NCI-H2227 treated with DMSO at 0.1 percent for 48 hours (cell line): ENCODE measurements around the gene AKIRIN2.
"Not testable (repeated sequence)": the region's sequence is repeated elsewhere in the genome, so short reads cannot be mapped to it uniquely, and the experiment has no call there.

Source experiments
- DNase-seq: peaks from one replicate; lab custom pipeline; 2025; lab: John Stamatoyannopoulos, UW

Gene AKIRIN2

DNA sequence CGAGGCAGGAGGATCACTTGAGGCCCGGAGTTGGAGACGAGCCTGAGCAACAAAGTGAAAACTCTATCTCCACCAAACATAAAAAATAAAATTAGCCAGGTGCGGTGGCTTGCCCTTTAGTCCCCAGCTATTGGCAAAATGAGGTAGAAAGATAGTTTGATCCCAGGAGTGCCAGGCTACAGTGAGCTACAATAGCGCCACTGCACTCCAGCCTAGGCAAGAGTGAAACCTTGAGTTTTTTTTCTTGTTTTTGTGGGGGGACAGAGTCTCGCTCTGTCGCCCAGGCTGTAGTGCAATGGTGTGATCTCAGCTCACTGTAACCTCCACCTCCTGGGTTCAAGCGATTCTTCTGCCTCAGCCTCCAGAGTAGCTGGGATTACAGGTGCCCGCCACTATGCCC is 14.1 kb downstream of the AKIRIN2 start:
- not testable (repeated sequence) for DNase-seq

DNA sequence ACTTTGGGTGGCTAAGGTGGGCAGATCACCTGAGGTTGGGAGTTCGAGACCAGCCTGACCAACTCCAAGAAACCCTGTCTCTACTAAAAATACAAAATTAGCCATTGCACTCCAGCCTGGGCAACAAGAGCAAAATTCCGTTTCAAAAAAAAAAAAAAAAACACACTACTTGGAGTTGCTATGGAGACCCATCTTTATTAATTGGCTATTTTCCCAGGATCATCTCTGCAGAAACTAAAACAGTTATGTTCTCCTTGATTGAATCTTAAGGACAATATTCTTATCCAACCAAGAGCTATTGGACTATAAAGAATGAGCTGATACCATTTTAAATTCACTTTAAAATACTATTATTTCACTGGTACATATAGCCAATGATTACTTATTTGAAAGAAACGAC is 14.7 kb downstream of the AKIRIN2 start:
- no peak for DNase-seq

GRCh38 chr6:87686636-87687205 is 15.3 kb downstream of the AKIRIN2 start:
- DNase-seq: not testable (repeated sequence)

DNA sequence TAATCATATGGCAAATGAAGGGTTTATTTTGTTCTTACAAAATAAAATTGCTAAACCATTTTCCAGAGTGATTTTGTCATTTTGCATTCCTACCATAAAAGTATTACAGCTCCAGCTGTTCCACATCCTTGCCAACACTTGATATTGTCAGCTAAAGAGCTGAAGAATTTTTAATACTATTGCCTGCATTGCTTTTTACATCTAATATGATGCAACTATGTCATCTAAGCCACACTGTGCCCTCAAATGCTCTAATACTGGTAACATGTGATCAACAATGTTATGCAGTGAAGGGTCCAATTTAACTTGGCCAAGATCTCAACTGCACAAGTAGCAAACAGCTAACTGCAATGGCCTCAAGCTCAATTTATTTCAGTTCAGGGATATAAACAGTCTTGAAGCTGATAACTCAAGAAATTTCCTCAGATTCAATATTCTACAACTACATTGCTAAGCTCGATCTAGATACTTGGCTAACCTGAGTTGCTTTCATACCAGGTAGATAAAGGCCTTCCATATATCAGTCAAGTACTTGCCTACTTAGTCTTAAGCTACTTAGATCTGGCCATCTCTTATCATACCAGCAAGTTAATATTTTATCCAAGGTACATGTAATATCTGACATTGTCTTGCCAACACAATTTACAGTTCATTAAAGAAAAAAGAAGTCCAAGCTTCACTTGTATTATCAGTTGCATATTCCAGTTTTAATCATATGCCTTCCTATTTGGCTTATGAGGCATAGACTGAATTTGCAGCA is 17.0 kb downstream of the AKIRIN2 start:
- DNase-seq: no peak

- no peak for DNase-seq
Observed at GRCh38 chr6:87683890-87684289, 18.1 kb downstream of the AKIRIN2 start.

DNA sequence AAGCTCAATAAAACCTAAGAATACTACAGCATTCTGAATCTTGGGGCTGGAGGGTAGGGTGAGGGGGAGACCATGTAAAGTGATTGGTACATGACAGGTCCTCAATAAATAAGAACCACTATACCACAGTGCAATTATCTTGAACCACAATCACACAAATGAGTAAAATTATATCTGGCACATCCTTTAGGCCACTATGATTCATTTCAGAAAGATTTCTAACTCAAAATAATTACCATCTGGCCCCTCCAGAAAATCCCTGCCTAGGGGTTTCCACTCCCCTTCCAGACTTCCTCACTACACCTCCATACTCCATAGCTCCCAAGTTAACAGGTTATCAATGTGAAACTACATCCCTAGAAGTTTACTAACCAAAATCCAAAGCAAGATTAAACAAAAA is 19.7 kb downstream of the AKIRIN2 start:
- DNase-seq: no peak

DNA sequence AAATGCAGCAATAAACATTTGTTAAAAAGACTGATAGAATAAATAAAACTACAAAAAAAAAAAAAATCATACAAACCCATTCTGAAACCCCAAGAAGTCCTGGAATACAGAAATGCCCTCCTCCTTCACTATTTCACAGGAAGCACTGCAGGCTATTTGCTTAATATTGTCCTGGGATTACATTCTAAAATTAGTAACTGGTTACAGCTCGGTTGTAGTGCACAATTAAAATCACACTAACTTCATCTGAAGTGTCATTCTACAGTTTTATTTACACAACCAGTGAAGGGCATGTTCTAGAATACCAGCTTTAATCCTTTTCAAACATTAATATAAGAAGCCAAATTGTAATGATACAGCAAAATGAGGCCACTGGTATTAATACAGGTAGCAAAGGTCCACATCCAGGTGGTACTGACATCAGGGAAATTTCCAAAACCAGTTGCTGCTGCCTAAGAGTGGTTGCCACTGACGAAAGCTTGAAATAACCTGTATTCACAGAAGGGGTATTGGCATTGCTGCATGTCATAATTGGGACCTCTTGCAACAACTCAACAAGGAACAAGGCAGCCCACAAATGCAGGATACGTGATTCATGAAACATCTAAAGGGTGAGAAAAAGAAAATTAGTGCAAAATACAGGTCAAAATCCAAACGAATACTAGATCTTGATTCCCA is 26.9 kb downstream of the AKIRIN2 start:
- DNase-seq: no peak

- no peak for DNase-seq
Observed at GRCh38 chr6:87674290-87674689, 27.7 kb downstream of the AKIRIN2 start.

DNA sequence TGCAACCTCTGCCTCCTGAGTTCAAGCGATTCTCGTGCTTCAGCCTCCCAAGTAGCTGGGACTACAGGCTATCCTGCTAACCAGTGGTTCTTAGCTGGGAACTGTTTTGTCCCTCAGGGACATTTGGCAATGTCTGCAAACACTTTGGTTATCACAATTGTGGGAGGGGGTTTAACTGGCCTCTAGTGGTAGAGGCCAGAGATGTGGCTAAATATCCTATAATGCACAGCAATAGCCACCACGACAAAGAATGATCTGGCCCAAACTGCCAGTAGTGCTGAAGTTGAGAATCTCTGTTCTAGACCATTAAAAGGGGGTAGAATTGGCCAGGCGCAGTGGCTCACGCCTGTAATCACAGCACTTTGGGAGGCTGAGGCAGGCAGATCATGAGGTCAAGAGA is 28.8 kb downstream of the AKIRIN2 start:
- no peak for DNase-seq

DNA sequence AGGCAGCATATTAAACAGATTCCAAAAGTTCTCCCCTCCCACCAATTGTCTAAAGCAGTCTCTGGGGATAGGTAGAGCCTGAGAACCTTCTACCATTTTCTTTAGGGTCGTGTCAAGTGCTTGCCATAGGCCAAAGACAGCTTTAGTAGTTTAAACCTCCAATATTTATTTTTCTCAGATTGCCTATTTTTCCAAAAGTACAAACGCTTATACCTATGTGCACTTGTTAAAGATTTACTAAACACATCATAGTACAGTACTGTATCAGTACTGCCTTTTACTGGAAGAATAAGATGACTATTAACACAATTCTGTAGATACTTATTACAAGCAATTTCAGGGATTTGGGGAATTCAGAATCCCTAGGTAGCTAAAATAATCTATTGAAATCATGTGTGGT is 29.4 kb downstream of the AKIRIN2 start:
- no peak for DNase-seq

GRCh38 chr6:87671555-87672029 is 30.4 kb downstream of the AKIRIN2 start:
- no peak for DNase-seq

DNA sequence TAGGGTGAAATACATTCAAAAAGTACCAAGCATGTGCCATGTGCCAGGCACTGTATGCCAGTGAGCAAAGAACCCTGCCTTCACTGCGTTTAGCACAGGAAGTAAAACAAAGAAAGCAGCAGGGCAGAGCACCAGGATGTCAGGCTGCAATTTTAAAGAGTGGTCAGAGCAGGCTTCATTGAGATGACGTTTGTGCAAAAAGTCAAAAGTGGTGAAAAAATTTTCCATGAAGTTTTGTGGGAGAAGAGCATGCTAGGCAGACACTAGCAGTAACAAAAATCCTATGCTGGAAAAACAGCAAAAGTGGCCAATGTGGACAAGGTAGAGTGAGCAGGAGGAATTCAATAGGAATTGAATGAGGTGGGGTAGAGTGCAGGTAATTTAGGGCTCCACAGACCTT is 31.3 kb downstream of the AKIRIN2 start:
- DNase-seq: no peak

DNA sequence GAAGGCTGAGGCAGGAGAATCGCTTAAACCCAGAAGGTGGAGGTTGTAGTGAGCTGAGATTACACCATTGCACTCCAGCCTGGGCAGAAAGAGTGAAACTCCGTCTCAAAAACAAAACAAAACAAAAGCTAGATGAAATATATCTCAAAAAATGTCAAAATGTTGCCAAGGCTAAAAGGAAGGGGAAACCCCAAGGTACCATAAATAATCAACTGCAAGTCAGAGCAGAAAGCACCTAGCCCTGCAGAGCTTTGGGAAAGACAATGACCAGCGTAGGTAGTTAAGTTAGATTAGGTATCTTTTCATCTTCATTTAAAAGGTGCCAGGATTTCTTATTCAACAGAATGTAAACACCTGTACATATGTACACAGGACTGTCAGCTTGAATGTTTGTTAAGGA is 33.0 kb downstream of the AKIRIN2 start:
- no peak for DNase-seq

DNA sequence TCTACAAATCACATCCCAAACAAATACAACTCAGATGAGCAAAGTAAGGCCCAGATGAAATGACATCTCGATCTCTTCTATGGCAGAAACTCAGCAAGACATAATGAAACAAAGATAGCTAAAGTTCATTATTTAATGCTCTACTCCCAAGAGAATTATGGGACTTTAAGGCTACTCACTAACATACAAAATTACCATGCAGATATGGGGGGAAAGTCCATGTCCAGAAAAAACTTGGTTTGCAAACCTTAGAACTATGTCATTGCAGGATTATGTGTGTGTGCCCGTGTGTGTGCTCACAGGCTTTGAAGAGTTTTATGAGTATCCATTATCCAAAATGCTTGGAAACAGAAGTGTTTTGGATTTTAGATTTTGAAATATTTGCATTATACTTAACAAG is 34.0 kb downstream of the AKIRIN2 start:
- no peak for DNase-seq

- DNase-seq: no peak
Observed at GRCh38 chr6:87667032-87667431, 35.0 kb downstream of the AKIRIN2 start.

DNA sequence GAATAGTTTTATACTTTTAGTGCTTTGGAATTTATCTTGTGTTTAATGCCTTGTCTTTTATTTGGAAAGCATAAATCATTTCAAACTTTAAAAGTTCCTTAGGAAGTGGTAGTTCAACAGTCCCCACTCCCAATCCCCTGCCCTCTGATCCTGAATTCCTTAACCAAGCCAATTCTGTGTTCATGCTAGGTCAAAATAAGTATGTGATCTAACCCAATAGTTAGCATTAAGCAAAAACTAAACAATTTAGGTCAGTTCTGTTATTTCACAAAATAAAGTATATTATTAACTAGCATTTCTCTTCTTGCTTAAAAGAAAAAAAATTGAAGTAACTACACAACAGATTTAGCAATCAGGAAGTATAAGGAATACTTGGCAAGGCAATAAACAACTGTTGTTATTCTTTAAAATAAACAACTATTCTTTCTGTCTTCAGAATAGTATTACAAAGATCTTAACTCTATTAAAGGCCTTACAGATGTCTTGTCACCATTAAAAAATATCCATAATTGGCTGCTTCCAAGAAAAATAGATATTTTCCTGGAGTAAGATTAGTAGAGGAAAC is 37.0 kb downstream of the AKIRIN2 start:
- DNase-seq: no peak

DNA sequence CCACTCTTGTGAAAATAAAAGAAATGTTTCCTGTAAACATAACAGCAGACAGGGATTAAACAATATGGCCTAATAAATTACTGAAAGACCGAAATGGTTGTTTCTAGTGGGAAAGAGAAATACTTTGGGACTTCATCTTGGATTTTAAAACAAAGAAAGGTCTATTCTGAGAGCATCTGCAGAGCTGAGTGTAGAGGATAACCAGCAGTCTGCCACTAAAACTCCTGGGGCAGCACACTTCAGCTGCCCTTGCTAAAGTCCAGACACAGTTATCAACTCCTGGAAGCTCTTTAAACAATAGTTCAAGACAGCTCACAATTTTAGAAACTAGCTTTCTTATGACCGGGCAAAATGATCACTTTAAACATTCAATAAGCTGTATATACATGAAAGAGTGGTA is 38.6 kb downstream of the AKIRIN2 start:
- no peak for DNase-seq

DNA sequence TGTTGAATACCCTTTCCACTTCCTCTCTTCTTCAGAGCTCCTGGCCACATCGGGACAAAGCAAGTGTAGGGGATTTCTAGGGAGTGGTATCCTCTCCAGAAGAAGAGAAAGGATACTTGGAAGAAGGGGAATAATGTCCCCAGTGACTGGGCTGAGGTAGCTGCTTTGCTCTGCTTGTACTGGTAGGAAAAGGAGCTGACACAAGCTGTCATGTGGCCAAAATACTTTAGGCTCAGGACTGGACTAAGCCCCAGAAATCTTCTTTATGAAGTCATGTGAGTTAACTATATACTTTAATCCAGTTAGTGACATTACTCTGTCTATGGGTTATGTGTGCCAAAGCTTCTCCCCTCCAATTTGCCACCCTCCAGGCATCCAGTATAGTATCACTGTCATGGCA is 40.5 kb downstream of the AKIRIN2 start:
- DNase-seq: no peak

DNA sequence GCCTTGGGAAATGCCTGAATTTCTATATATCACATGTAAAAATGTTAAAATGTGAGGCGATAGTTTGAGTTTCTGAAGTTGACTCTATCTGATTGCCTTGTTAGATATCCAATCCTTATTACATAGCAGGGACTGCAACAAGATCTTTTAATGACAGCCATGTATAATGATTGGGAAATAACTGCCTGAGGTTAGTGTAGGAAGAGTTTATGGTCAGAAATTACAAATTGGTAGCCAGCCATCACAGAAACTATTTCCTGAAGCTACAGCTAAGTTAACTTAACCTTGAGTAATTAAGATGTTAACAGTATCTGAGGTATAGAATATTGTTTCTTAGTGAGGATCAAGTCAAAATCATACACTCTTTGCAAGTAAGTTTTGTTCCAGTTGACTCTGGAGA is 41.0 kb downstream of the AKIRIN2 start:
- no peak for DNase-seq

GRCh38 chr6:87660226-87660911 is 41.7 kb downstream of the AKIRIN2 start:
- no peak for DNase-seq

GRCh38 chr6:87658516-87658915 is 43.5 kb downstream of the AKIRIN2 start:
- no peak for DNase-seq

- no peak for DNase-seq
Observed at GRCh38 chr6:87656857-87657256, 45.2 kb downstream of the AKIRIN2 start.
